Measurements from ENCODE around the gene DNAJB8.

The DNAJB8 gene

GRCh38 chr3:128471110-128471509 lies 4.4 kb upstream of the DNAJB8 start:
- Histone ChIP-seq H3K9me3 (ENCODE audit: control insufficient read depth, insufficient read depth, low read length) (no peaks in the 10 kb centered on the region), H3K36me3 (ENCODE audit: insufficient read depth, low read length) (no peaks in the 10 kb centered on the region), H3K4me1 (ENCODE audit: insufficient read depth, low read length) (peaks cover 6% of the 10 kb centered on the region), H3K9ac (ENCODE audit: low read depth, low read length) (no peak overlapping the region)

- Histone ChIP-seq H3K9ac (ENCODE audit: low read depth, low read length) (no peak overlapping the region), H3K4me1 (ENCODE audit: insufficient read depth, low read length) (peaks cover 6% of the 10 kb centered on the region), H3K9me3 (ENCODE audit: control insufficient read depth, insufficient read depth, low read length) (no peaks in the 10 kb centered on the region), H3K36me3 (ENCODE audit: insufficient read depth, low read length) (no peaks in the 10 kb centered on the region)
Measured at GRCh38 chr3:128470134-128470899, 3.6 kb upstream of the DNAJB8 start.

- Histone ChIP-seq H3K36me3 (ENCODE audit: insufficient read depth, low read length) (no peaks in the 10 kb centered on the region), H3K9ac (ENCODE audit: low read depth, low read length) (no peak overlapping the region), H3K4me1 (ENCODE audit: insufficient read depth, low read length) (peaks cover 5% of the 10 kb centered on the region), H3K9me3 (ENCODE audit: control insufficient read depth, insufficient read depth, low read length) (no peaks in the 10 kb centered on the region)
Measured at GRCh38 chr3:128469556-128469955, 2.9 kb upstream of the DNAJB8 start.

GRCh38 chr3:128468791-128469527 lies 2.3 kb upstream of the DNAJB8 start:
- Histone ChIP-seq H3K4me1 (ENCODE audit: insufficient read depth, low read length) (no peaks in the 10 kb centered on the region; the same call in 1 of the 2 replicates), H3K9me3 (ENCODE audit: control insufficient read depth, insufficient read depth, low read length) (no peaks in the 10 kb centered on the region), H3K9ac (ENCODE audit: low read depth, low read length) (no peak overlapping the region), H3K36me3 (ENCODE audit: insufficient read depth, low read length) (no peaks in the 10 kb centered on the region)

GRCh38 chr3:128468285-128468790 lies 1.6 kb upstream of the DNAJB8 start:
- Histone ChIP-seq H3K9ac (ENCODE audit: low read depth, low read length) (no peak overlapping the region), H3K9me3 (ENCODE audit: control insufficient read depth, insufficient read depth, low read length) (no peaks in the 10 kb centered on the region), H3K36me3 (ENCODE audit: insufficient read depth, low read length) (no peaks in the 10 kb centered on the region), H3K4me1 (ENCODE audit: insufficient read depth, low read length) (no peaks in the 10 kb centered on the region; the same call in 1 of the 2 replicates)

- no peaks in the 10 kb centered on the region for H3K4me1 ChIP-seq (ENCODE audit: insufficient read depth, low read length)
Measured at GRCh38 chr3:128464702-128465101, 2.0 kb downstream of the DNAJB8 start.

GRCh38 chr3:128464188-128464587 lies 2.5 kb downstream of the DNAJB8 start:
- no peaks in the 10 kb centered on the region for H3K9me3 ChIP-seq (ENCODE audit: control insufficient read depth, insufficient read depth, low read length)
- no peaks in the 10 kb centered on the region for H3K4me1 ChIP-seq (ENCODE audit: insufficient read depth, low read length)

More at GRCh38 chr3:128464702-128465101, 2.0 kb downstream of the DNAJB8 start:
- Histone ChIP-seq H3K9ac (ENCODE audit: low read depth, low read length) (no peak overlapping the region), H3K36me3 (ENCODE audit: insufficient read depth, low read length) (no peaks in the 10 kb centered on the region), H3K9me3 (ENCODE audit: control insufficient read depth, insufficient read depth, low read length) (no peaks in the 10 kb centered on the region)

GRCh38 chr3:128463771-128464170 lies 2.9 kb downstream of the DNAJB8 start:
- H3K4me1 ChIP-seq (ENCODE audit: insufficient read depth, low read length), result no peaks in the 10 kb centered on the region

More at GRCh38 chr3:128464188-128464587, 2.5 kb downstream of the DNAJB8 start:
- H3K9ac ChIP-seq (ENCODE audit: low read depth, low read length), result no peak overlapping the region
- H3K36me3 ChIP-seq (ENCODE audit: insufficient read depth, low read length), result no peaks in the 10 kb centered on the region

GRCh38 chr3:128463354-128463753 lies 3.3 kb downstream of the DNAJB8 start:
- H3K4me1 ChIP-seq (ENCODE audit: insufficient read depth, low read length), result no peaks in the 10 kb centered on the region

More at GRCh38 chr3:128463771-128464170, 2.9 kb downstream of the DNAJB8 start:
- no peak overlapping the region for H3K9ac ChIP-seq (ENCODE audit: low read depth, low read length)
- no peaks in the 10 kb centered on the region for H3K9me3 ChIP-seq (ENCODE audit: control insufficient read depth, insufficient read depth, low read length)
- no peaks in the 10 kb centered on the region for H3K36me3 ChIP-seq (ENCODE audit: insufficient read depth, low read length)

GRCh38 chr3:128462931-128463330 lies 3.8 kb downstream of the DNAJB8 start:
- Histone ChIP-seq H3K4me1 (ENCODE audit: insufficient read depth, low read length) (no peaks in the 10 kb centered on the region), H3K36me3 (ENCODE audit: insufficient read depth, low read length) (no peaks in the 10 kb centered on the region), H3K9ac (ENCODE audit: low read depth, low read length) (no peak overlapping the region), H3K9me3 (ENCODE audit: control insufficient read depth, insufficient read depth, low read length) (no peaks in the 10 kb centered on the region)

More at GRCh38 chr3:128463354-128463753, 3.3 kb downstream of the DNAJB8 start:
- Histone ChIP-seq H3K9me3 (ENCODE audit: control insufficient read depth, insufficient read depth, low read length) (no peaks in the 10 kb centered on the region), H3K9ac (ENCODE audit: low read depth, low read length) (no peak overlapping the region), H3K36me3 (ENCODE audit: insufficient read depth, low read length) (no peaks in the 10 kb centered on the region)

- Histone ChIP-seq H3K4me1 (ENCODE audit: insufficient read depth, low read length) (no peaks in the 10 kb centered on the region), H3K36me3 (ENCODE audit: insufficient read depth, low read length) (no peaks in the 10 kb centered on the region), H3K9me3 (ENCODE audit: control insufficient read depth, insufficient read depth, low read length) (no peaks in the 10 kb centered on the region), H3K9ac (ENCODE audit: low read depth, low read length) (no peak overlapping the region)
Measured at GRCh38 chr3:128462341-128462910, 4.3 kb downstream of the DNAJB8 start.

GRCh38 chr3:128461731-128462130 lies 5.0 kb downstream of the DNAJB8 start:
- Histone ChIP-seq H3K36me3 (ENCODE audit: insufficient read depth, low read length) (no peaks in the 10 kb centered on the region), H3K4me1 (ENCODE audit: insufficient read depth, low read length) (no peaks in the 10 kb centered on the region), H3K9ac (ENCODE audit: low read depth, low read length) (no peak overlapping the region), H3K9me3 (ENCODE audit: control insufficient read depth, insufficient read depth, low read length) (no peaks in the 10 kb centered on the region)

- Histone ChIP-seq H3K4me1 (ENCODE audit: insufficient read depth, low read length) (no peaks in the 10 kb centered on the region), H3K9ac (ENCODE audit: low read depth, low read length) (no peak overlapping the region), H3K36me3 (ENCODE audit: insufficient read depth, low read length) (no peaks in the 10 kb centered on the region), H3K9me3 (ENCODE audit: control insufficient read depth, insufficient read depth, low read length) (no peaks in the 10 kb centered on the region)
Measured at GRCh38 chr3:128459461-128459820, 7.2 kb downstream of the DNAJB8 start.

- Histone ChIP-seq H3K36me3 (ENCODE audit: insufficient read depth, low read length) (no peaks in the 10 kb centered on the region), H3K9me3 (ENCODE audit: control insufficient read depth, insufficient read depth, low read length) (no peaks in the 10 kb centered on the region), H3K4me1 (ENCODE audit: insufficient read depth, low read length) (no peaks in the 10 kb centered on the region), H3K9ac (ENCODE audit: low read depth, low read length) (no peak overlapping the region)
Measured at GRCh38 chr3:128458746-128459460, 7.8 kb downstream of the DNAJB8 start.

Data from ES-I3 (cell line).